HG03045 (cell line): ENCODE results near the gene ETS1.

Source experiments
- ATAC-seq: cut with Tn5 transposase; IDR thresholded peaks from one replicate; pipeline ENCODE4 v1.9.1; 2021; ENCODE audit warnings: mild to moderate bottlenecking, moderate library complexity; ENCODE audit not compliant: unreplicated experiment

The ETS1 gene

GRCh38 chr11:128522055-128522942 lies 65.1 kb downstream of the ETS1 start:
- peak; percentile 88 for ATAC-seq

DNA sequence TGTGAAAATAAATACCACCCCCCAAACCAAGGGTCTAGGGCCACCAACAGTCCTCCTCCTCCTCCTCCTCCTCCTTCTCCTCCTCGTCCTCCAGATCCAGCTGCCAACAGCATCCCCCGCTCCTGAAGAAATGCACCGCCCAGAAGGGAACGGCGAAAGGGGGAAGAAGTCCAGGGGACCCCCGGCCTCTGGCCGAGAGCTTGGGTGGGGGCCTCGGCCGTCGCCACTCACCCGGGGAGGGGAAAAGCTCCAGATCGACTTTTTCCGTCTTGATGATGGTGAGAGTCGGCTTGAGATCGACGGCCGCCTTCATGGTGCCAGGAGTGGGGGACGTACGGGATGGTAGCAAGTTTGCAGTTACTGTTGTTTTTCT lies 65.7 kb downstream of the ETS1 start:
- peak; percentile 5 for ATAC-seq

- no peak for ATAC-seq
Measured at GRCh38 chr11:128520888-128521681, 66.3 kb downstream of the ETS1 start.

- ATAC-seq = no peak
Measured at GRCh38 chr11:128520206-128520887, 67.0 kb downstream of the ETS1 start.

GRCh38 chr11:128519338-128519737 lies 68.0 kb downstream of the ETS1 start:
- no peak for ATAC-seq

DNA sequence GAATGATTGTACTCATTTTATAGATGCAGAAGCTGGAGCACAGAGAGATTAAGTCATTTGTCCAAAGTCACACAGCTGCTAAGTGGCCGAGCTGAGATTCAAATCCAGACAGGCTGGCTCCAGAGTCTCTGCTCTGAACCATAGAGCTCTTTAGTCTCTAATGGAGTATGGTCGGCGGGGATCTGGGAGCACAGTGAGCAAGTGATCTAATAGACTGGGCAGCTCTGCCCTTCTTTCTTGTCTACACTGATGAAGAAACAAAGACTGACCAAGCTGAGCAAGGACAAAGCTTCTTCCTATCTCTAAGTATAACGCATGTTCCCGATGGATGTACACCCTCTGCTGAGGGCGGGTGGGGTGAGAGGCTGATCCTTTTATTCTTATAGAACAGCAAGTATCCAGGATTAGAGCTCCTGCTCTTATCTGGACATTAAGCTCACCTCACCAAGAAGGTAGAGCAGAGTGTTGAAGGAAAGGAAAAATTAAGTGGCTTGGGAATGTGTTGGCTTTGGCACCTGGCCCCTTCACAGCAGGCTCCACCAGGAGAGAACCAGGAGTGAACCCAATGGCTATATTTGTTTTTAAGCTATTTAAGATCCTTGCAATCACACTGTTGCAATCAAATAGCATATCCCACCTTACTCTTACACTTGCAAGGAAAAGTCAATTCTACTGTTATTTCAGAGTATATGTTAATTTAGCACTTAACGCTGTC lies 68.7 kb downstream of the ETS1 start:
- no peak for ATAC-seq

- no peak for ATAC-seq
Measured at GRCh38 chr11:128517451-128518230, 69.7 kb downstream of the ETS1 start.

DNA sequence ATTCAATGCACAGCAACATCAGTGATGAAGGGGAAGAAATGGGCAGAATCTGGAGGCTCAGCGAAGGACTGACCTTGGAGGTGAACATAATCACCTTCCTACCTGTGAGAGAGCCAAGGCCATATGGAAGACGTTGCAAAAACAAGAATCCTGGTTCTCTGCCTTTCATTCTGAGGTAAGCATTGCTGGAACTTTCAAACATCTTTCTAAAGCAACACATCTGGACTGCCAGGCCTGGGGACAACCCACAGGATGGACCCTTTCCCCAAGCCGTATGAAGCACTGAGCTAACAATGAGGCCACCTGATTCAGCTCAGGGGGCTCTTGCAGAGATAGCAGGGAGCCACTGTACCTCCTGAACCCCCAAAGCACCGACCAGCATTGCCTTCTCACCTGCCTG lies 70.5 kb downstream of the ETS1 start:
- ATAC-seq = no peak

GRCh38 chr11:128515826-128516778 lies 71.3 kb downstream of the ETS1 start:
- no peak for ATAC-seq

DNA sequence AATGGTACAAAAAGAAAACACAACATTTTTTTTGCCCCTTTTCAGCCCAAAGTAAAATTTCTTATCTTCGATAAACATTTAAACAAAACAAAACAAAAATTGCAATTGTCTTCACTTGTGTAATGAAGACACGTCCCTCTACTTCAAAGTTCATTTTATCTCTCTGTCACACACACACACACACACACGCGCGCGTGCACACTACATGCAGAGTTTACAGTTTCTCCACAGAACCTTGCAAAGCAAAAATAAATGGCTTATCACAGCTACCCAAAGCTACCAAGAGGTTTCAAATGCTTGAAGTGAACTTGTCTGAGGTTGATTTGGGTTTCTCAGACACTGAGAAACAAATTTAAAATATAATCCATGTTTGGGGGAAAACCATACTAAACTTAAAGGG lies 72.3 kb downstream of the ETS1 start:
- no peak for ATAC-seq

- ATAC-seq = no peak
Measured at GRCh38 chr11:128513915-128514681, 73.3 kb downstream of the ETS1 start.

DNA sequence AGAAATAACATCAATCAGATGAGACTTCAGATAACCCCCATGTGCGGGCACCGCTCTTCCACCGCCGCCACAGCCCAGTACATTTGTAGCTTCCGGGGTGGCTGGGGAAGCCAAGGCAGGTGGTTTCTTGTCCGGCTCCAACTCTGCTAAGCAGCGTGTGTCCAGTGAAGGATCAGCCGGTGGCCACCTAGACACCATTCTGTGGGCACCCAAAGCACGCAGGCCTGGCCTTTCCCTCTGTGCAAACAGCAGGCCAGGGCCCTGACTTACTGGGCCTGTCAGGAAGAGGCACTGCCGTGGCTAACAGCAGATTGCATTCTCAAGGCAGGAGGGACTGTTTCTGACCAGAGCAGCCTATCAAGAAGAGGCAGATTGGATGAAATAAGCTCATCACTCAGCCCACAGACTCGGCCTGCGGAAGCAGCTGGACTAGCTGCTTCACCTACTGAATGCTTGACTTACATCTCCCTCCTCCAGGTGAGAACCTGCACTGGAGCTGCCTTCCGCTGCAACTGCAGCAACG lies 74.8 kb downstream of the ETS1 start:
- no peak for ATAC-seq

DNA sequence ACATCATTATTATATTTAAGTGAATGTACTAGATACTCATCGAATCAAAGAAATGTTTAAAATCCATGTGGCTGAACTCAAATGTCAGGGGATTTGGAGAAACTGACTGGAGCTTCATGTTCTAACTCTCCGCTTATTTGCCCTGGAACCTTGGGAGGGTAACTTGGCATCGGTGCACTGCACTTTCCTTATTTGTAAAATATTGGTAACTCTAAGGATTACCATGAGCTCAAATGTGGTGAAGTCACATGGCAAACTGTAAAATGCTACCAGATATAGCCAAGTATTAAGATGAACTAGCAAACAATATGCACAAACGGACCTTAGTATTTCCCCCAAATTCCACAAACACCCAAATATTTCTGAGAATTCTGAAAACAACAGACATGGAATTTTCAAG lies 75.6 kb downstream of the ETS1 start:
- ATAC-seq = no peak

DNA sequence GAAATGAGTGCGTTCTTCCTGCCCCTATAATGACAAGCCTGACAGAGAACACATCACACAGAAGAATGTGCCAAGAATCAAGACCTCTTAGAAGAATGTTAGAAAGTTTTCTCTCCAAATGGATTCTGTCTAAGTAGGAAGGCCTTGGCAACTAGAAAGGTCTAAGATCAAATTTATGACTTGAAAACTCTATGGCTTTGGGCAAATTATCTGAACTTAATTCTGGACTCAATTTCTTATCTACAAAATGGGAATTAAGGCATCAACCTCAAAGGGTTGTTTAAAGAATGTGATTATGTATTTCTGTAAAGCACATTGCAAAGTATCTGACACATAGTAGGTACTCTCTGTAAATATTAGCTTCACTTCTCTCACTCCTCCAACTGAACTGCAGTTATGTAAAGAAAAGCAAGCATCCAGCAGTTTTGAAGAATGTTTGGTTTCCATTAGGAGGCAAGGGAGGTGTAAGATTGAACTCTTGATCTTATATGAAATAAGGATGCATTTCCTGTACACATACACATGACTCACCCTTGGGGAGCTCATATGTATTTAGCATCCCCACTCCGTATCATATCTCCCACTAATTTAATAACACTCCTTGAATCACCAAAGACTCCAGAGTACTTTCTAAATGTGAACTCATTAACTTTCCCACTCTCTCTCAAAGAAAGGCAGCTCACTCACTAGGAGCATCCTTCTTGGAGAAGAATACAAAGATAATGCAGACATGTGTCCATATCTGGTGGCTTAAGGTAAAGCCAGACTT lies 77.6 kb downstream of the ETS1 start:
- ATAC-seq = no peak

- no peak for ATAC-seq
Measured at GRCh38 chr11:128508770-128509510, 78.4 kb downstream of the ETS1 start.

- no peak for ATAC-seq
Measured at GRCh38 chr11:128507936-128508335, 79.4 kb downstream of the ETS1 start.
